HCT116 (cell line): ENCODE results near the gene PIK3CA. TPM values are rescaled to one million over a fixed set of nuclear protein-coding genes. Genes with fewer than 3 reads are reported as not detected.

ENCODE experiments used
- ATAC-seq: fragments of 200-7000 bp; cut with Tn5 transposase; 2 replicates; pipeline ENCODE4 v1.9.1; 2020; ENCODE audit warnings: mild to moderate bottlenecking, moderate library complexity
- BruUV-seq: library from RNA; stranded (reverse); fragments of 400-500 nt; replicated peaks from 2 replicates; lab custom pipeline; 2021; lab: Mats Ljungman, UMichigan
- CTCF ChIA-PET: fragments of 300-600 bp; sonication (Branson Sonifier 250); formaldehyde crosslinking; loops from one replicate; lab custom pipeline; 2021; ENCODE audit warnings: antibody characterized with exemption; lab: Charles Lee
- POLR2A ChIA-PET: fragments of 300-600, 350-600 bp; sonication (Branson Sonifier 250); formaldehyde crosslinking; loops from one replicate; lab custom pipeline; 2021; ENCODE audit warnings: antibody characterized with exemption; lab: Charles Lee
- RAD21 ChIA-PET, 2 experiments: fragments of 300-600 bp; sonication (Branson Sonifier 250); formaldehyde crosslinking; loops; one replicate each; lab custom pipeline; 2023; ENCODE audit warnings: low total read pairs in 2 of 2; ENCODE audit not compliant: uncharacterized antibody in 2 of 2, unreplicated experiment in 2 of 2, low non-redundant PET in 1 of 2; lab: Charles Lee
- DNase-seq: peaks from one replicate; pipeline ENCODE4 v3.0.0-alpha.2; 2010; ENCODE audit warnings: low read depth, low spot score
- H2AFZ ChIP-seq: fragments of 200-600 bp; shearing (Covaris generic), sonication (generic); 2 replicates; pipeline ENCODE4 v1.6.1; 2017; ENCODE audit warnings: low read depth, mixed run types, mixed read lengths, antibody characterized with exemption, low read length; ENCODE audit not compliant: poor library complexity, severe bottlenecking
- H3K27ac ChIP-seq: 2 replicates; pipeline ENCODE4 v1.5.1; 2012; ENCODE audit warnings: low read depth, low read length
- H3K27me3 ChIP-seq: fragments of 200-600 bp; sonication (generic); 2 replicates; pipeline ENCODE4 v1.6.1; 2016; ENCODE audit warnings: mixed run types, low read length, mixed read lengths; ENCODE audit not compliant: insufficient read depth
- H3K36me3 ChIP-seq, 2 experiments: fragments of 200-500 bp in 1 of 2; fragments of 200-600 bp in 1 of 2; sonication (Bioruptor generic) in 1 of 2; sonication (generic) in 1 of 2; 2 replicates each; pipeline versions ENCODE4 v1.5.1 to v1.6.1; 2014 to 2016; ENCODE audit warnings: low read length in 2 of 2, inconsistent platforms in 1 of 2, mixed read lengths in 1 of 2, mixed run types in 1 of 2; ENCODE audit not compliant: insufficient read depth in 2 of 2, control insufficient read depth in 1 of 2
- H3K4me1 ChIP-seq, 2 experiments: fragments of 200-600 bp in 1 of 2; sonication (generic) in 1 of 2; 2 replicates each; pipeline versions ENCODE4 v1.5.1 to v1.6.1; 2012 to 2017; ENCODE audit warnings: low read length in 2 of 2, inconsistent platforms in 1 of 2, mild to moderate bottlenecking in 1 of 2, mixed read lengths in 1 of 2, mixed run types in 1 of 2, moderate library complexity in 1 of 2; ENCODE audit not compliant: insufficient read depth in 2 of 2, control insufficient read depth in 1 of 2
- H3K4me2 ChIP-seq: fragments of 200-600 bp; sonication (generic); 2 replicates; pipeline ENCODE4 v1.6.1; 2017; ENCODE audit warnings: mixed run types, low read length, mixed read lengths
- H3K4me3 ChIP-seq, 2 experiments: fragments of 200-600 bp in 1 of 2; sonication (generic) in 1 of 2; replicated peaks in 1 of 2; 2 replicates each; pipeline ENCODE4 v1.5.1; 2011 to 2016; ENCODE audit warnings: low read length in 2 of 2, control low read depth in 1 of 2, low read depth in 1 of 2, mild to moderate bottlenecking in 1 of 2, mixed read lengths in 1 of 2, mixed run types in 1 of 2
- H3K79me2 ChIP-seq: fragments of 200-600 bp; sonication (generic); 2 replicates; pipeline ENCODE4 v1.6.1; 2017; ENCODE audit warnings: mild to moderate bottlenecking, mixed run types, low read length, moderate library complexity, mixed read lengths; ENCODE audit not compliant: insufficient read depth
- H3K9ac ChIP-seq: fragments of 200-600 bp; sonication (generic); 2 replicates; pipeline ENCODE4 v1.6.1; 2016; ENCODE audit warnings: low read length, mixed read lengths
- H3K9me2 ChIP-seq: fragments of 200-600 bp; sonication (generic), shearing (Covaris generic); 2 replicates; pipeline ENCODE4 v1.6.1; 2017; ENCODE audit warnings: mixed run types, mild to moderate bottlenecking, moderate library complexity; ENCODE audit not compliant: insufficient read depth
- H3K9me3 ChIP-seq, 2 experiments: fragments of 200-500 bp in 1 of 2; fragments of 200-600 bp in 1 of 2; sonication (Bioruptor generic) in 1 of 2; sonication (generic) in 1 of 2; 2 replicates each; pipeline ENCODE4 v1.6.1; 2014 to 2017; ENCODE audit warnings: low read length in 2 of 2, mixed read lengths in 2 of 2, inconsistent platforms in 1 of 2, low read depth in 1 of 2, mild to moderate bottlenecking in 1 of 2, mixed run types in 1 of 2, moderate library complexity in 1 of 2; ENCODE audit not compliant: control insufficient read depth in 1 of 2, insufficient read depth in 1 of 2
- H4K20me1 ChIP-seq: fragments of 200-600 bp; sonication (generic), shearing (Covaris generic); 2 replicates; pipeline ENCODE4 v1.6.1; 2017; ENCODE audit warnings: mixed run types, mild to moderate bottlenecking, moderate library complexity; ENCODE audit not compliant: insufficient read depth
- CBX3 ChIP-seq: IDR thresholded peaks from 2 replicates; pipeline ENCODE4 v1.6.1; 2012; ENCODE audit warnings: low read depth
- CEBPB ChIP-seq: IDR thresholded peaks from 2 replicates; pipeline ENCODE4 v1.6.1; 2012; ENCODE audit warnings: low read depth
- EGR1 ChIP-seq: IDR thresholded peaks from 2 replicates; pipeline ENCODE4 v1.6.1; 2012; ENCODE audit warnings: low read depth
- ELF1 ChIP-seq: IDR thresholded peaks from 2 replicates; pipeline ENCODE4 v1.6.1; 2012; ENCODE audit warnings: low read depth, borderline replicate concordance
- EZH2 ChIP-seq: fragments of 200-600 bp; sonication (generic); IDR thresholded peaks from 2 replicates; pipeline ENCODE4 v1.6.1; 2017; ENCODE audit warnings: antibody characterized with exemption, mixed run types
- FOSL1 ChIP-seq: IDR thresholded peaks from 2 replicates; pipeline ENCODE4 v1.6.1; 2012; ENCODE audit warnings: low read depth
- JUND ChIP-seq: IDR thresholded peaks from 2 replicates; pipeline ENCODE4 v1.6.1; 2012
- POLR2A ChIP-seq: IDR thresholded peaks from 2 replicates; pipeline ENCODE4 v1.7.0; 2011; ENCODE audit warnings: borderline replicate concordance; ENCODE audit not compliant: insufficient read depth, insufficient read length; ENCODE audit errors: extremely low read depth
- RAD21 ChIP-seq: IDR thresholded peaks from 2 replicates; pipeline ENCODE4 v1.6.1; 2012; ENCODE audit warnings: low read depth, mild to moderate bottlenecking
- SIN3A ChIP-seq: IDR thresholded peaks from 2 replicates; pipeline ENCODE4 v1.6.1; 2012; ENCODE audit warnings: low read depth
- SP1 ChIP-seq: IDR thresholded peaks from 2 replicates; pipeline ENCODE4 v1.6.1; 2012; ENCODE audit warnings: low read depth
- SRF ChIP-seq: IDR thresholded peaks from 2 replicates; pipeline ENCODE4 v1.6.1; 2012; ENCODE audit warnings: low read depth
- TCF7L2 ChIP-seq: IDR thresholded peaks from 2 replicates; pipeline ENCODE4 v1.7.0; 2011; ENCODE audit warnings: borderline replicate concordance, inconsistent platforms; ENCODE audit not compliant: insufficient read depth, insufficient read length; ENCODE audit errors: extremely low read depth
- ZFX ChIP-seq: fragments of 450-650 bp; IDR thresholded peaks from 2 replicates; pipeline ENCODE4 v1.6.1; 2017
- ZNF274 ChIP-seq: fragments of 200-500 bp; sonication (Bioruptor generic); IDR thresholded peaks from 2 replicates; pipeline ENCODE4 v1.6.1; 2014; ENCODE audit warnings: mild to moderate bottlenecking, low read depth, low read length, inconsistent platforms
- intact Hi-C: fragments of 100-400 bp; cut with micrococcal nuclease; formaldehyde crosslinking; loops from 2 replicates; pipeline ENCODE4 v1.10.0; 2022
- total RNA-seq: library from RNA; stranded (reverse); gene quantifications from one replicate; pipeline ENCODE4 v1.2.1, GENCODE V29; 2021; ENCODE audit not compliant: unreplicated experiment
- TF ChIP-seq, protein P1 (sequence below): IDR thresholded peaks from 2 replicates; pipeline ENCODE4 v1.6.1; 2012
- TF ChIP-seq, protein P2 (sequence below): IDR thresholded peaks from 2 replicates; pipeline ENCODE4 v1.6.1; 2012; ENCODE audit warnings: low read depth
- TF ChIP-seq, protein P3 (sequence below), 3 experiments: fragments of 200-600 bp in 1 of 3; sonication (generic) in 1 of 3; IDR thresholded peaks in 2 of 3; conservative IDR thresholded peaks in 1 of 3; 2 replicates each; pipeline ENCODE4 v1.5.1; 2012 to 2017; ENCODE audit warnings: low read depth in 2 of 3, low read length in 2 of 3, antibody characterized with exemption in 1 of 3, borderline replicate concordance in 1 of 3, control low read depth in 1 of 3, mild to moderate bottlenecking in 1 of 3, mixed read lengths in 1 of 3, mixed run types in 1 of 3, moderate library complexity in 1 of 3; ENCODE audit not compliant: insufficient read depth in 1 of 3

PIK3CA gene
- total RNA-seq, 1 experiment from 2014 or later = 17.9 TPM

DNA sequence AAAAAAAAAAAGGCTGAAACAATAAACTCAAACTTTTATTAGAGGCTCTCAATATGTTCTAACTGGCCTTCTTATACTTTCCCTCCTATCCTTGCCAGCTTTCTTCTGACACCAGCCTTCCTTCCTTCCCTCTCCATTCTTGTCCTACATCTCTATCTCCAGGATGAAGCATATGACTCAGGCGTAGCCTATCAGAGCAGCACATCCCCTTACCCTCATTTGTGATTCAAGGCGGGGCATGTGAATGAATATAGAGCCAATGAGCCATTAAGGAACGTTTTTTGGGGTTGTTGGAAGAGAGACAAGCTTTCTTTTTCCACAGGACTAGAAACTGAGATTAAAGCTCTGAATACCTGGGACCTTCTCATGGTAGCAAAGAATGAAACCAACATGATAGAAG is 127.8 kb downstream of the PIK3CA start:
- H3K36me3 ChIP-seq = no peaks in the 10 kb centered on the region
- TF ChIP-seq CBX3 = no peak
- TF ChIP-seq, protein P1, sequence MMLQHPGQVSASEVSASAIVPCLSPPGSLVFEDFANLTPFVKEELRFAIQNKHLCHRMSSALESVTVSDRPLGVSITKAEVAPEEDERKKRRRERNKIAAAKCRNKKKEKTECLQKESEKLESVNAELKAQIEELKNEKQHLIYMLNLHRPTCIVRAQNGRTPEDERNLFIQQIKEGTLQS = no peak
- TF ChIP-seq FOSL1 = no peak
- TF ChIP-seq RAD21 = no peak
- no peak for TF ChIP-seq JUND
- TF ChIP-seq, protein P2, sequence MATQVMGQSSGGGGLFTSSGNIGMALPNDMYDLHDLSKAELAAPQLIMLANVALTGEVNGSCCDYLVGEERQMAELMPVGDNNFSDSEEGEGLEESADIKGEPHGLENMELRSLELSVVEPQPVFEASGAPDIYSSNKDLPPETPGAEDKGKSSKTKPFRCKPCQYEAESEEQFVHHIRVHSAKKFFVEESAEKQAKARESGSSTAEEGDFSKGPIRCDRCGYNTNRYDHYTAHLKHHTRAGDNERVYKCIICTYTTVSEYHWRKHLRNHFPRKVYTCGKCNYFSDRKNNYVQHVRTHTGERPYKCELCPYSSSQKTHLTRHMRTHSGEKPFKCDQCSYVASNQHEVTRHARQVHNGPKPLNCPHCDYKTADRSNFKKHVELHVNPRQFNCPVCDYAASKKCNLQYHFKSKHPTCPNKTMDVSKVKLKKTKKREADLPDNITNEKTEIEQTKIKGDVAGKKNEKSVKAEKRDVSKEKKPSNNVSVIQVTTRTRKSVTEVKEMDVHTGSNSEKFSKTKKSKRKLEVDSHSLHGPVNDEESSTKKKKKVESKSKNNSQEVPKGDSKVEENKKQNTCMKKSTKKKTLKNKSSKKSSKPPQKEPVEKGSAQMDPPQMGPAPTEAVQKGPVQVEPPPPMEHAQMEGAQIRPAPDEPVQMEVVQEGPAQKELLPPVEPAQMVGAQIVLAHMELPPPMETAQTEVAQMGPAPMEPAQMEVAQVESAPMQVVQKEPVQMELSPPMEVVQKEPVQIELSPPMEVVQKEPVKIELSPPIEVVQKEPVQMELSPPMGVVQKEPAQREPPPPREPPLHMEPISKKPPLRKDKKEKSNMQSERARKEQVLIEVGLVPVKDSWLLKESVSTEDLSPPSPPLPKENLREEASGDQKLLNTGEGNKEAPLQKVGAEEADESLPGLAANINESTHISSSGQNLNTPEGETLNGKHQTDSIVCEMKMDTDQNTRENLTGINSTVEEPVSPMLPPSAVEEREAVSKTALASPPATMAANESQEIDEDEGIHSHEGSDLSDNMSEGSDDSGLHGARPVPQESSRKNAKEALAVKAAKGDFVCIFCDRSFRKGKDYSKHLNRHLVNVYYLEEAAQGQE = no peak
- no peak for TF ChIP-seq ELF1
- no peak for TF ChIP-seq TCF7L2
- TF ChIP-seq ZFX = no peak
- no peak for TF ChIP-seq POLR2A
- no peak for TF ChIP-seq CEBPB
- TF ChIP-seq SIN3A = no peak
- TF ChIP-seq SRF = no peak
- no peak for TF ChIP-seq EGR1
- no peak for TF ChIP-seq SP1
- TF ChIP-seq, protein P3, sequence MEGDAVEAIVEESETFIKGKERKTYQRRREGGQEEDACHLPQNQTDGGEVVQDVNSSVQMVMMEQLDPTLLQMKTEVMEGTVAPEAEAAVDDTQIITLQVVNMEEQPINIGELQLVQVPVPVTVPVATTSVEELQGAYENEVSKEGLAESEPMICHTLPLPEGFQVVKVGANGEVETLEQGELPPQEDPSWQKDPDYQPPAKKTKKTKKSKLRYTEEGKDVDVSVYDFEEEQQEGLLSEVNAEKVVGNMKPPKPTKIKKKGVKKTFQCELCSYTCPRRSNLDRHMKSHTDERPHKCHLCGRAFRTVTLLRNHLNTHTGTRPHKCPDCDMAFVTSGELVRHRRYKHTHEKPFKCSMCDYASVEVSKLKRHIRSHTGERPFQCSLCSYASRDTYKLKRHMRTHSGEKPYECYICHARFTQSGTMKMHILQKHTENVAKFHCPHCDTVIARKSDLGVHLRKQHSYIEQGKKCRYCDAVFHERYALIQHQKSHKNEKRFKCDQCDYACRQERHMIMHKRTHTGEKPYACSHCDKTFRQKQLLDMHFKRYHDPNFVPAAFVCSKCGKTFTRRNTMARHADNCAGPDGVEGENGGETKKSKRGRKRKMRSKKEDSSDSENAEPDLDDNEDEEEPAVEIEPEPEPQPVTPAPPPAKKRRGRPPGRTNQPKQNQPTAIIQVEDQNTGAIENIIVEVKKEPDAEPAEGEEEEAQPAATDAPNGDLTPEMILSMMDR (IDR thresholded peaks at IDR 0.05 in 2 of 3, conservative IDR thresholded peaks at IDR 0.05 in 1 of 3; ENCODE audit: borderline replicate concordance in 1 of 3, insufficient read depth in 1 of 3, low read depth in 2 of 3, low read length in 2 of 3) = no peak
- no peak for TF ChIP-seq ZNF274
- no peak for TF ChIP-seq EZH2
- TF ChIP-seq, all 23 proteins: peak for 0
- intact Hi-C loops = no loop called here
- Histone ChIP-seq H3K27ac (no peak overlapping the region), H3K27me3 (no peaks in the 10 kb centered on the region), H3K9me2 (no peaks in the 10 kb centered on the region), H3K4me2 (no peak overlapping the region), H3K9me3 (no peaks in the 10 kb centered on the region), H4K20me1 (no peaks in the 10 kb centered on the region), H3K4me3 (no peak overlapping the region), H3K9ac (no peak overlapping the region), H3K4me1 (no peaks in the 10 kb centered on the region), H2AFZ (no peak overlapping the region), H3K79me2 (no peaks in the 10 kb centered on the region)
- no peak for DNase-seq
- no TSS peak for BruUV-seq
- POLR2A ChIA-PET = no interaction called here
- CTCF ChIA-PET = no interaction called here
- RAD21 ChIA-PET = no interaction called here
- ATAC-seq = no peak
